IPS-18a (cell line): Measurements from ENCODE around the gene DCAF11.

Source experiments
- H3K27ac ChIP-seq: one replicate; pipeline ENCODE4 v1.5.1; 2013; ENCODE audit warnings: low read length
- H3K27me3 ChIP-seq: one replicate; pipeline ENCODE4 v1.6.1; 2013; ENCODE audit warnings: mild to moderate bottlenecking, low read length; ENCODE audit not compliant: control insufficient read depth, insufficient read depth
- H3K36me3 ChIP-seq: one replicate; pipeline ENCODE4 v1.6.1; 2013; ENCODE audit warnings: low read depth, low read length; ENCODE audit not compliant: control insufficient read depth
- H3K4me1 ChIP-seq: one replicate; pipeline ENCODE4 v1.6.1; 2013; ENCODE audit warnings: low read depth, low read length; ENCODE audit not compliant: control insufficient read depth
- H3K4me3 ChIP-seq: one replicate; pipeline ENCODE4 v1.5.1; 2013; ENCODE audit warnings: low read length
- H3K9ac ChIP-seq: one replicate; pipeline ENCODE4 v1.6.1; 2013; ENCODE audit warnings: mild to moderate bottlenecking, low read length, moderate library complexity
- H3K9me3 ChIP-seq: one replicate; pipeline ENCODE4 v1.6.1; 2013; ENCODE audit warnings: low read depth, low read length; ENCODE audit not compliant: control insufficient read depth

Gene DCAF11

DNA sequence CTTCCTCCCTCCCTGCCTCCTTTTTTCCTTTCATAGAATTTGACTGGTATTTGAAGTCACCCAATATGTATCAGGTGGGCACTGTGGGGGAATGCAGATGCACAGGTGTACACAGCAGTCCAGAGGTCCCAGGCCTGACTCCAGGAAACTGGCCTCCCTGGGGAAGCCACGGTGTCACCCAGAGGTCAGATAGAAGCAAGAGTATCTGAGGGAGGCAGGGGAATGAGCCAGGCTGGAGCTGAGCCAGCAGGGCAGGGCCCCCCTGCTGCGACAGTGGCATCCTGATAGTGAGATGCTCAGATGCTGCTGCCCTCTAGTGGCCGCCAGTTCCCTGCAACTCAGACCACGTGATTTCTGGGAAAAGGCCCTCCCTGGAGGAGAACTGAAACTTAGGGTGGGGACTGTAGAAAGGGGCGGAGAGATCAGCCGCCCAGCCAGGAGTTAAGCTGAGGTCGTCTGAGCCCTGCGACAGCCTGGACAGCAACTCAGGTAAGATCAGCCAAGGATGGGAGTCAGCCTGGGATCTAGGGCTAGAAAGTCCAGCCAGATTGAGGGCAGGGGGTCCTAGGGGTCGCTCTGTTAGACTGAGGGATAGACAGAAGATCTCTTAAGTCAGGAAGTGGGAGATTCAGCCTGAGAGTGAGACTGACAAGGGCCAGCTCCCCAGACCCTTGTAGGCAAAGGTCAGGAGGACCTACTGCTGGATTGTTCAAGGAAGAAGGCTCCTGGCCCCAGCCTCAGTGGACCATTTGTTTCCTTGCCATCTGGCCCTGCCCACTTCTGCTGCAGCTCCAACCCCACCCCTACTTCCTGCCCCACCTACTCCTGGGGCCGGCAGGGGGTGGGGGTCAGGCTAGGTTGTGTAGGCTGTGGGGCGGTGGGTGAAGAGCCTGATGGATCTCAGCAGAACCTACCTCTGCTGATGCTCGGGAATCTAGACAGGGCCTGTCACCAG lies 46.5 kb downstream of the DCAF11 start, which contains the start of gene IRF9:
TSS of gene IRF9 (plus strand) at position 416 of the 955 bp plus-strand sequence. CDS start 880 bp downstream, outside the sequence.
- H3K4me1 ChIP-seq: peaks cover 6% of the 10 kb centered on the region
- H3K36me3 ChIP-seq: peaks cover 37% of the 10 kb centered on the region
- no peaks in the 10 kb centered on the region for H3K27me3 ChIP-seq
- peak within 1 kb of the TSS; percentile 35 for H3K4me3 ChIP-seq
- no peak within 1 kb of the TSS for H3K27ac ChIP-seq
- no peaks in the 10 kb centered on the region for H3K9me3 ChIP-seq
- H3K9ac ChIP-seq: no peak within 1 kb of the TSS

DNA sequence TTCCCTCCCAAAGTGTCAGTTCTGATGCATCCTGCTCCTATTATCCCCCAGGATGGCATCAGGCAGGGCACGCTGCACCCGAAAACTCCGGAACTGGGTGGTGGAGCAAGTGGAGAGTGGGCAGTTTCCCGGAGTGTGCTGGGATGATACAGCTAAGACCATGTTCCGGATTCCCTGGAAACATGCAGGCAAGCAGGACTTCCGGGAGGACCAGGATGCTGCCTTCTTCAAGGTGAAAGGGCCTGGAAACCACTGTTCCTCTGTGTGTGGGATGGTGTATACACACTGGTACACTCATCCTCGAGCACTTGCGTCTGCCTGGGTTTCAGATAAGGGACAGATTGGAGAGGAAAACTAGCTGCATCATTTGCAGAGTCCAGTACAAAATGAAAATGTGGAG lies 47.5 kb downstream of the DCAF11 start:
- H3K4me1 ChIP-seq: peaks cover 6% of the 10 kb centered on the region
- no peak overlapping the region for H3K27ac ChIP-seq
- H3K36me3 ChIP-seq: peaks cover 32% of the 10 kb centered on the region
- no peak overlapping the region for H3K9ac ChIP-seq
- no peak overlapping the region for H3K4me3 ChIP-seq
- H3K27me3 ChIP-seq: no peaks in the 10 kb centered on the region
- H3K9me3 ChIP-seq: no peaks in the 10 kb centered on the region

DNA sequence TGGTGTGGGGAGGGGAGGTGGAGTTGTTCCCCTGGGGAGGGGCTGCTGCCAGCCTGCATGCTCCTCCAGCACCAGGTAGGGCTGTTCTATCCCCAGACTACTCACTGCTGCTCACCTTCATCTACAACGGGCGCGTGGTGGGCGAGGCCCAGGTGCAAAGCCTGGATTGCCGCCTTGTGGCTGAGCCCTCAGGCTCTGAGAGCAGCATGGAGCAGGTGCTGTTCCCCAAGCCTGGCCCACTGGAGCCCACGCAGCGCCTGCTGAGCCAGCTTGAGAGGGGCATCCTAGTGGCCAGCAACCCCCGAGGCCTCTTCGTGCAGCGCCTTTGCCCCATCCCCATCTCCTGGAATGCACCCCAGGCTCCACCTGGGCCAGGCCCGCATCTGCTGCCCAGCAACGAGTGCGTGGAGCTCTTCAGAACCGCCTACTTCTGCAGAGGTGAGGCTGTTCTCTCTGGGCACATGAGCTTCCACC lies 50.0 kb downstream of the DCAF11 start:
- H3K27ac ChIP-seq: no peak overlapping the region
- H3K9ac ChIP-seq: no peak overlapping the region
- no peaks in the 10 kb centered on the region for H3K27me3 ChIP-seq
- peaks cover 6% of the 10 kb centered on the region for H3K4me1 ChIP-seq
- H3K36me3 ChIP-seq: peaks cover 20% of the 10 kb centered on the region
- no peaks in the 10 kb centered on the region for H3K9me3 ChIP-seq
- H3K4me3 ChIP-seq: no peak overlapping the region

DNA sequence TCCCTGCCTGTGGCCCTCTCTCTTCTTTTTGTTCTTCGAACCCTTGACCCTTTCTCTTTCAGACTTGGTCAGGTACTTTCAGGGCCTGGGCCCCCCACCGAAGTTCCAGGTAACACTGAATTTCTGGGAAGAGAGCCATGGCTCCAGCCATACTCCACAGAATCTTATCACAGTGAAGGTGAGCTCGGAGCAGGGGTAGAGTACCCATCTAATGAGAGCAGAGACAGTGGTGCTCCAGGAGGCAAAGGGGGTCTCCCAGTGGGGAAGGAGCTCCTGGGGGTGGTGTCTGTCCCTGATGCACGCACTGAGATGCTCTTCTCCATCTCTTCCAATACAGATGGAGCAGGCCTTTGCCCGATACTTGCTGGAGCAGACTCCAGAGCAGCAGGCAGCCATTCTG lies 51.2 kb downstream of the DCAF11 start:
- no peak overlapping the region for H3K4me3 ChIP-seq
- no peak overlapping the region for H3K9ac ChIP-seq
- no peaks in the 10 kb centered on the region for H3K9me3 ChIP-seq
- peaks cover 5% of the 10 kb centered on the region for H3K4me1 ChIP-seq
- H3K27me3 ChIP-seq: no peaks in the 10 kb centered on the region
- no peak overlapping the region for H3K27ac ChIP-seq
- peaks cover 8% of the 10 kb centered on the region for H3K36me3 ChIP-seq

DNA sequence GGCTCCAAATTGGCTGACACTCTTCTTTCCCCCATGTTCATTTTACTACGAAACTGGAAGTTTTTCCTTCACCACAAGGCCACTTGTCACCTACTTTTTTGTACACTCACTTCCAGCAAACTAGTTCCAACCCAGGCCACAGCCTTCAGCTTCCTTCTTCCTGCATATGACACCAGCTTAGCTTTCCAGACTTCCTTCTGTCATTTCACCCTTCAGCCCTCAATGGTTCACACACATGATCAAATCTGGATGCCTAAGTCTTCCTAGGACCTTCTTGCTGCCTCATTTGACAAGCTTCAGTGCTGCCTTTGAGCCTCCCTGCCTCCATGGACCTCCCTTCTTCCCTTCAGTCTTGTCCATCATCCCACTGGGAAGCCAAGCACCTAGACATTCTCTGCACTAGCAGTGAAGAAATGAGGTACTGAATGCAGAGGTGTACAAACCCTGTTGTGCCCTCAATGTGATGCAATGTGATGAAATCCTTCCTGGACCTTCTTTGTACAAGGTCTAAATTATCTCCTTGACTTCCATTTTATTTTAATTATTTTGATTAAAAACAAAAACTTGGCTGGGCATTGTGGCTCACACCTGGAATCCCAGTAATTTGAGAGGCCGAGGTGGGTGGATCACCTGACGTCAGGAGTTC lies 53.0 kb downstream of the DCAF11 start:
- no peak overlapping the region for H3K27ac ChIP-seq
- H3K36me3 ChIP-seq: peaks cover 7% of the 10 kb centered on the region
- H3K9me3 ChIP-seq: no peaks in the 10 kb centered on the region
- H3K4me3 ChIP-seq: no peak overlapping the region
- no peak overlapping the region for H3K9ac ChIP-seq
- H3K27me3 ChIP-seq: no peaks in the 10 kb centered on the region
- peaks cover 5% of the 10 kb centered on the region for H3K4me1 ChIP-seq

- H3K27me3 ChIP-seq: no peaks in the 10 kb centered on the region
- H3K9ac ChIP-seq: peak within 1 kb of the TSS; percentile 16
- H3K4me1 ChIP-seq: peaks cover 5% of the 10 kb centered on the region
- no peak within 1 kb of the TSS for H3K27ac ChIP-seq
- peaks cover 3% of the 10 kb centered on the region for H3K36me3 ChIP-seq
- H3K9me3 ChIP-seq: no peaks in the 10 kb centered on the region
- H3K4me3 ChIP-seq: peak within 1 kb of the TSS; percentile 57
Measured at GRCh38 chr14:24171422-24172260, 57.1 kb downstream of the DCAF11 start, which contains the start of gene REC8. Gene REC8, plus strand, starts transcription at chr14:24172080. Its CDS starts 473 bp downstream, at chr14:24172553.

DNA sequence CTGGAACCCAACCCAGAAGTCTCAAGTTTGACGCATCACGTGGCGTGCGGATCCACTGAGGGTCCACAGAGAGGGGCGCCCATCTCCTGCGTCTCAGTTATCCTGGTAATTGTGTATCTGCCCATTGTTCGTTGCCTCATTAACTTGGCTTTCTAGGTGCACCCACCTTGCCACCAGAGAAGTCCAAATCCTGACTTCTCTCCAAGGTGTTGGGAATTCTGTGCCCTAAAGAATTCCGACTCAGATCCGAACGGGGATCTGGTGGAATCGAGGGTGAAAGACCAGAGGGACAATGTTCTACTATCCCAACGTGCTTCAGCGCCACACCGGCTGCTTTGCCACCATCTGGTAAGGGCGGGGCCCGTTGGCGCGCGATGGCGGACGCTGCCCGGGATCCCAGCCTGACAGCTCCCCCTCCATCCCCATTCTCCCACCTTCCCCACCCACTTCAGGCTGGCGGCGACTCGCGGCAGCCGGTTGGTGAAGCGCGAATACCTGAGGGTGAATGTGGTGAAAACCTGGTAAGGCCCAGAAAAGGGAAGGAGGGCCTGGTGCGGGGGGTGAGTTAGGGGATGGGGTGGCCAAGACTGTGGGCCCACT lies 57.8 kb downstream of the DCAF11 start:
- H3K9ac ChIP-seq: peak overlapping the region; percentile 16
- H3K4me1 ChIP-seq: peaks cover 5% of the 10 kb centered on the region
- no peaks in the 10 kb centered on the region for H3K27me3 ChIP-seq
- H3K4me3 ChIP-seq: peak overlapping the region; percentile 57
- peaks cover 4% of the 10 kb centered on the region for H3K36me3 ChIP-seq
- no peaks in the 10 kb centered on the region for H3K9me3 ChIP-seq
- H3K27ac ChIP-seq: no peak overlapping the region

GRCh38 chr14:24172871-24173281 lies 58.3 kb downstream of the DCAF11 start:
- H3K4me1 ChIP-seq: peaks cover 5% of the 10 kb centered on the region
- no peaks in the 10 kb centered on the region for H3K9me3 ChIP-seq
- H3K36me3 ChIP-seq: peaks cover 8% of the 10 kb centered on the region
- H3K9ac ChIP-seq: no peak overlapping the region
- no peaks in the 10 kb centered on the region for H3K27me3 ChIP-seq
- no peak overlapping the region for H3K27ac ChIP-seq
- H3K4me3 ChIP-seq: peak overlapping the region; percentile 57
